ENCODE results near the gene VRK2.
"Not testable (repeated sequence)": the region's sequence is repeated elsewhere in the genome, so short reads cannot be mapped to it uniquely, and the experiment has no call there.

Gene VRK2

GRCh38 chr2:58107803-58108710, 61.5 kb downstream of the VRK2 start:
- DNase-seq (ENCODE audit: low read depth): no peak

GRCh38 chr2:58109481-58109880, 62.9 kb downstream of the VRK2 start:
- DNase-seq (ENCODE audit: low read depth): no peak

GRCh38 chr2:58110765-58111164, 64.2 kb downstream of the VRK2 start:
- no peak for DNase-seq (ENCODE audit: low read depth)

- not testable (repeated sequence) for DNase-seq (ENCODE audit: low read depth)
Observed at GRCh38 chr2:58113563-58113962, 67.0 kb downstream of the VRK2 start.

GRCh38 chr2:58120626-58121229, 74.1 kb downstream of the VRK2 start:
- DNase-seq (ENCODE audit: low read depth): no peak

GRCh38 chr2:58122040-58122439, 75.4 kb downstream of the VRK2 start:
- DNase-seq (ENCODE audit: low read depth): no peak

- DNase-seq (ENCODE audit: low read depth): no peak
Observed at GRCh38 chr2:58122540-58122939, 75.9 kb downstream of the VRK2 start.

GRCh38 chr2:58127111-58127510, 80.5 kb downstream of the VRK2 start:
- DNase-seq (ENCODE audit: low read depth): no peak

- DNase-seq (ENCODE audit: low read depth): no peak
Observed at GRCh38 chr2:58130238-58130637, 83.6 kb downstream of the VRK2 start.

- DNase-seq (ENCODE audit: low read depth): no peak
Observed at GRCh38 chr2:58131191-58132011, 84.8 kb downstream of the VRK2 start.

GRCh38 chr2:58133395-58133794, 86.8 kb downstream of the VRK2 start:
- DNase-seq (ENCODE audit: low read depth): no peak

GRCh38 chr2:58135861-58136260, 89.3 kb downstream of the VRK2 start:
- no peak for DNase-seq (ENCODE audit: low read depth)

- DNase-seq (ENCODE audit: low read depth): no peak
Observed at GRCh38 chr2:58137221-58137620, 90.6 kb downstream of the VRK2 start.

- DNase-seq (ENCODE audit: low read depth): no peak
Observed at GRCh38 chr2:58137856-58138255, 91.2 kb downstream of the VRK2 start.

GRCh38 chr2:58138396-58139030, 91.9 kb downstream of the VRK2 start:
- DNase-seq (ENCODE audit: low read depth): no peak

GRCh38 chr2:58140508-58141072, 94.0 kb downstream of the VRK2 start:
- no peak for DNase-seq (ENCODE audit: low read depth)

- DNase-seq (ENCODE audit: low read depth): not testable (repeated sequence)
Observed at GRCh38 chr2:58145769-58146168, 99.2 kb downstream of the VRK2 start.

GRCh38 chr2:58146707-58147106, 100.1 kb downstream of the VRK2 start:
- DNase-seq (ENCODE audit: low read depth): no peak

- no peak for DNase-seq (ENCODE audit: low read depth)
Observed at GRCh38 chr2:58155160-58155778, 108.7 kb downstream of the VRK2 start.

- no peak for DNase-seq (ENCODE audit: low read depth)
Observed at GRCh38 chr2:58156780-58157179, 110.2 kb downstream of the VRK2 start.

GRCh38 chr2:58157754-58158153, 111.1 kb downstream of the VRK2 start:
- DNase-seq (ENCODE audit: low read depth): no peak

Measured in stimulated activated CD8-positive, alpha-beta memory T cell treated with anti-CD3 and anti-CD28 coated beads, Interleukin-12 subunit alpha, Interleukin-12 subunit beta, amount 100 ng/mL, for 1 hour (primary cell).